NCI-H2196 treated with DMSO at 0.1 percent for 48 hours (cell line): ENCODE measurements around the gene CAPN10.
"Not testable (repeated sequence)": the region's sequence is repeated elsewhere in the genome, so short reads cannot be mapped to it uniquely, and the experiment has no call there.

ENCODE experiments used
- DNase-seq: peaks from one replicate; lab custom pipeline; 2025; ENCODE audit not compliant: unreplicated experiment; lab: John Stamatoyannopoulos, UW

The CAPN10 gene, protein sequence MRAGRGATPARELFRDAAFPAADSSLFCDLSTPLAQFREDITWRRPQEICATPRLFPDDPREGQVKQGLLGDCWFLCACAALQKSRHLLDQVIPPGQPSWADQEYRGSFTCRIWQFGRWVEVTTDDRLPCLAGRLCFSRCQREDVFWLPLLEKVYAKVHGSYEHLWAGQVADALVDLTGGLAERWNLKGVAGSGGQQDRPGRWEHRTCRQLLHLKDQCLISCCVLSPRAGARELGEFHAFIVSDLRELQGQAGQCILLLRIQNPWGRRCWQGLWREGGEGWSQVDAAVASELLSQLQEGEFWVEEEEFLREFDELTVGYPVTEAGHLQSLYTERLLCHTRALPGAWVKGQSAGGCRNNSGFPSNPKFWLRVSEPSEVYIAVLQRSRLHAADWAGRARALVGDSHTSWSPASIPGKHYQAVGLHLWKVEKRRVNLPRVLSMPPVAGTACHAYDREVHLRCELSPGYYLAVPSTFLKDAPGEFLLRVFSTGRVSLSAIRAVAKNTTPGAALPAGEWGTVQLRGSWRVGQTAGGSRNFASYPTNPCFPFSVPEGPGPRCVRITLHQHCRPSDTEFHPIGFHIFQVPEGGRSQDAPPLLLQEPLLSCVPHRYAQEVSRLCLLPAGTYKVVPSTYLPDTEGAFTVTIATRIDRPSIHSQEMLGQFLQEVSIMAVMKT

DNA sequence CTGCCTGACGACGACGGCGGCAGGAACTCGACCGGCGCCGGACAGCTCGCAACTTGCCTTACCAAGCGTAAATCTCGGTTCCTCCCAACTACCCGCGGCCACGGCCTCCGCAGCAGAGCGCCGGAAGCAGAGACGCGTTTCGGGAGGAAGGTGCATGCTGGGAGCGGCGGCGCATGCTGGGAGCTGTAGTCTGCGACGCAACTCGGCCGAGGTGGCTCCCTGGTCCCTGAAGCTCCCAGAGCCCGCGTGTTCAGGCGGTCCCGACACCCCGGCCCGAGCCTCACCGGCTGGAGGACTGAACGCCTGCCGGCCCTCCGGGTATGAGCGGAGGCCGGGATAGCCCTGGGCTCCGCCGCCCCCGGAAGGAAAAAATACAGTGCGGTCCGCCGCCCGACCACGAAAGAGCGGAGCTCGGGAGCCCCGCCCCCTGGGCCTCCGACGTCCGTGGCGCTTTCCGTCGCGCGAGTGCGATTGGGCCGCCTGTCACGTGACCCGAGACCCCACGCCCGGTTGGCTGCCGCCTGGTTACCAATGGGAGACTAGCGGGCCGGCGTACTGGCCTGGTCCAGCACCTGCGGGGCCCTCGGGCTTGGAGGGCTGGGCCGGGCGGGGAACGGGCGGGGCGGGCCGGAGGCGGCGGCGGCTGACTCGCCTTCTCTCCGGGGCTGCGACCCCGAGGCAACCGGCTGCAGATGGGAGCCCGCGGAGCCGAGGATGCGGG is at the start of gene CAPN10:
TSS of gene CAPN10 (plus strand) at position 537 of the 721 bp plus-strand sequence. CDS start at position 715, 178 bp downstream.
- peak; percentile 95 for DNase-seq

DNA sequence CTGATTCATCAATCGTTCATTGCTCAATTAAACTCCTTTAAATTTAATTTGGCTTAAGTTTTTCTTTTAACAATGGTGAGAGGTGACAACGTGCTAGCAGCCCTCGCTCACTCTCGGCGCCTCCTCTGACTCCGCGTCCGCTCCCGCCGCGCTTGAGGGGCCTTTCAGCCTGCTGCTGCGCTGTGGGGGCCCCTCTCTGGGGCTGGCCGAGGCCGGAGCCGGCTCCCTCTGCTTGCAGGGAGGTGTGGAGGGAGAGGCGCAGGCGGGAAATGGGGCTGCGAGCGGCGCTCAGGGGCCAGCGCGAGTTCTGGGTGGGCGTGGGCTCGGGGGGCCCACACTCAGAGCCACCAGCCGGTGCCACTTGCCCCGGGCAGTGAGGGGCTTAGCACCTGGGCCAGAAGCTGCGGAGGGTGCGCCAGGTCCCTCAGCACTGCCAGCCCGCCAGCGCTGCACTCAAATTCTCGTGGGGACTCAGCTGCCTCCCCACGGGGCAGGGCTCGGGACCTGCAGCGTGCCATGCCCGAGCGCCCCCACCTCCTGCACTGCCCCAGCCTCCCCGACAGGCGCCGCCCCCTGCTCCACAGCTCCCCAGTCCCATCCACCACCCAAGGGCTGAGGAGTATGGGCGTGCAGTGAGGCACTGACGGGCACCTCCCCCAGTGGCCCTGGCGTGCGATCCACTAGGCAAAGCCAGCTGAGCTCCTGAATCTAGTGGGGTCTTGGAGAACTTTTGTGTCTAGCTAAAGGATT is 48.3 kb upstream of the CAPN10 start:
- no peak for DNase-seq

DNA sequence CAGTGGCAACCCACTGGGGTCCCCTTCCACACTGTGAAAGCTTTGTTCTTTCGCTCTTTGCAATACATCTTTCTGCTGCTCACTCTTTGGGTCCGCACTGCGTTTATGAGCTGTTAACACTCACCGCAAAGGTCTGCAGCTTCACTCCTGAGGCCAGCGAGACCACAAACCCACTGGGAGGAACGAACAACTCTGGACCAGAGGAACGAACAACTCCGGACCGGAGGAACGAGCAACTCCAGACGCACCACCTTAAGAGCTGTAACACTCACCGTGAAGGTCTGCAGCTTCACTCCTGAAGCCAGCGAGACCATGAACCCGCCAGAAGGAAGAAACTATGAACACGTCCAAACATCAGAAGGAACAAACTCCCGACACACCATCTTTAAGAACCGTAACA is 47.4 kb upstream of the CAPN10 start:
- DNase-seq: not testable (repeated sequence)

DNA sequence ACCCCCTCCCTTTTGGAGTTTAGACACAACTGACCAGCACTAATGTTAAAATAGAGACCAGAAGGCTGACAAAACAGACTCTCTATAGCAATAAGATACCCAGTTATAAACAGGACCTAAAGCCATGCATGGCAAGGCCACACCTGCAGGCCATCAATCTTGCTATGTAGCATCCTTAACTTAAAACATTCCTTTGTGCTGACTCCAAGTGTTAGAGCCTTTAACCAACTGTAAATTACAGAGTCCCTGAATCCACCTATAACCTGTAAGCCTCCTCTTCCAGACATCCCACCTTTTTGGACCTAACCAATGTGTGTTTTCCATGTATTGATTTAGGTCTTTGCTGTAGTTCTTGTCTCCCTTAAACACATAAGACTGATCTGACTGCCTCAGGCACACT is 46.6 kb upstream of the CAPN10 start:
- DNase-seq: no peak

DNA sequence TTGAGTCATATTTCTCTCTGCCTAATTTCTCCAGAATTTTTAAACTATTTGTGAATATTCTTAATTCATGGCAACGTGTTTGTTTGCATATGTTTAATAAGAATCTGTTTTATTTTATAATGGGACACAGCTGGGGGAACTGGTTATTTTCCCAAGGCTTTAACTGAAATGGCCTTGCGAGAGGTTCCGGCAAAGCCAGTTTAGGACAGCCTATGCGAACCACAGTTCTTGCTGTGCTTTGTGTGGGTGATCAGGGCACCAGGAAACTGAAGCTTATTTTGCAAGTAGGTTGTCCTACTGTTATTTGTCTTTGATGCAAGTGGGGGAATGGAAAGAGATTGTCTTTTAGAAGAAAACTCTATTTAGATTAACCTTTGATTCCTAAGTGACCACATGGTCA is 35.2 kb upstream of the CAPN10 start:
- no peak for DNase-seq

DNA sequence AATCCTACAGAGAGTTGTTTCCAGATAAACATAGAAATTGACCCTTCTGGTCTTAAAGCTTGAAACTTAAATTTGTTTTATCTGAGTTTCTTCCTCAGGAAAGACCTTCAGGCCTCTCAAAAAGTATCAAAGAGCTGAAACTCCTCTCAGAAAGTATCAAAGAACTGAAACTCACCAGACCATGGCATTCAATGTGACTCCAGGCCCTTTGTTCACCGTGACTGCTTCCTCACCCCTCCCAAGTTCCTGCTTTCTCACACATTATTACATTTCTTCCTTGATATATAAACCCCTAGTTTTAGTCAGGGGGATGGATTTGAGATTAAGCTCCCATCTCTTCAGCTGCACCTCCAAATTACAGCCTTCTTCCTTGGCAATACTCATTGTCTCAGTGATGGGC is 34.7 kb upstream of the CAPN10 start:
- DNase-seq: no peak

DNA sequence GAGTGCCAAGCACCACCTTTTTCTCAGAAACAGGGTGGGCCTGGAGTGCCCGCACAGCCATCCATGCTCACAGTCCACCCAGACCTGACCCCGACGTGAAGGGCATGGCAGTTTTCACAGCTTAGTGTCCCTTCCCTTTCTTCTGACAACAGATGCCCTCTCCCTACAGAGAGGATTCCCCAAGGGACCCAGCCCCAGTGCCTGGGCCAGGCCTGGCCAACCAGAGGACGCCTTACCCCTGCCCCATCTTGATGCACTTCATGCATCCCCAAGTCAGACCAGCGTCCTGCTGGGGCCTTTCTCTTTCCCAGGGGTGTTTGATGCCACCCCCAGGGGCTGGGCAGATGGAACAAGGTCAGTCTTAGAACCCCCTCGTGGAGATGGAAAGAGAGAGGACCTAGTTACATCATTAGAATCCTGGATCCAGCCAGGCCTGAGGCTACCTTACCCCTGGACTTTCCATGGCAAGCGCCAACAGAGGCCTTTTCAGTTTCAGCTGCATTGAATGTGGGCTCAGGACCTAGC is 32.5 kb upstream of the CAPN10 start:
- DNase-seq: no peak

DNA sequence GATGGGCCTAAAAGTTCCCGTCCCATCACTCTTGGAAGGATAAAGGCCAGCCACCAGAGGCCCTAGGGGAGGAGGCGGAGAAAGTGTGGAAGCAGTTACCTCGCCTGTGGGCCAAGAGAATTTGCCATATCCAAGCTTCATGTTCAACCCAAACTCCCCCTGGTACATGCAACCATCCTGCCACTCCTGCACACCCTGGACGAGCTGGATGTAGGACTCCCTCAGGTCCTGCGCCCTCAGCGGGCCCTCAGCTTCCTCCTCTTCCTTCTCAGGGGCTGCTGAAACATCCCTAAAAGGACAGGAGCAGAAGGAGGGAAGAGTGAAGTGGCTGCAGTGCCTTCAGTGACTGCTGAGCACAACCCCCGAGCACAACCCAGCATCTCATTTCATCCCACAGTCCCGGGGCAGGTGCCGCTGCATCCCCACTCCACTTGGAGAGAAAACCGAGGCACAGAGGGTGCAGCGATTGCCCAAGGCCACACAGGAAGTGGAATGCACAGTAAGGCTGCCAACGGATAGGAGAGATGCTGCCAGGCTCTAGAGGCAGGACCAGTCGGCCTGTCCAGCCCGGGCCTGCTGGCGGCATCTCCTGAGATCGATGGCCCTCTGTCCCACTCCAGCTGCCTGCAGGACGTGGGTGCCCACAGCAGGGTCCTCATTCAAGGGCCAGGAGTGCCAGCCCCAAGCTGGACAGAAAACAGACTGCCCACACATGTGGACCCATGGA is 31.6 kb upstream of the CAPN10 start:
- no peak for DNase-seq

DNA sequence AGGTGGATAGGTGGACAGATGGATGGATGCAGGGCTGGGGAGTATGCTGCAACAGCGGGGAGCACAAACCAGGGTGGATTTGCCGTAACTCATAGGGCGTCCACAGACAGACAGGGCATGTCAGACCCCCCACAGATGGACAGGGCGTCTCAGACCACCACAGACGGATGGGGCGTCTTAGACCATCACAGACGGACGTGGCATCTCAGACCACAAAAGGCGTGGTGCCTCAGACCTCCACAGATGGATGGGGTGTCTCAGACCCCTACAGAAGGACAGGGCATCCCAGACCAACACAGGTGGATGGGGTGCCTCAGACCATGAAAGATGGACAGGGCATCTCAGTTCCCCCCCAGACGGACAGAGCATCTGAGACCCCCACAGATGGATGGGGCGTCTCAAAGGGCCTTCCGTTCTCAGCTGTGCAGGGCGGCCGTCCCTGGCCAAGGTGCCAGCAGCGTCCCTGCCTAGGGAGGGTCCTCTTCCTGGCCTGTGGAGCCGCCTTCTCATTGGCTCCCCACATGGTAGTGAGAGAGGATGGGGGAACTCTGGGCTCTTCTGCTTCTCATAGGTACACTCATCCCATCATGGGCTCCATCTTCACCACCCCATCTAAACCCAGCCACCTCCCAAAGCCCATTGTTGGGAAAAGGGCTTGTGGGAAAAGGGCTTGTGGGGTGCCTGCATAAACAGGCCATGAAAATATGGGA is 30.8 kb upstream of the CAPN10 start:
- DNase-seq: no peak

DNA sequence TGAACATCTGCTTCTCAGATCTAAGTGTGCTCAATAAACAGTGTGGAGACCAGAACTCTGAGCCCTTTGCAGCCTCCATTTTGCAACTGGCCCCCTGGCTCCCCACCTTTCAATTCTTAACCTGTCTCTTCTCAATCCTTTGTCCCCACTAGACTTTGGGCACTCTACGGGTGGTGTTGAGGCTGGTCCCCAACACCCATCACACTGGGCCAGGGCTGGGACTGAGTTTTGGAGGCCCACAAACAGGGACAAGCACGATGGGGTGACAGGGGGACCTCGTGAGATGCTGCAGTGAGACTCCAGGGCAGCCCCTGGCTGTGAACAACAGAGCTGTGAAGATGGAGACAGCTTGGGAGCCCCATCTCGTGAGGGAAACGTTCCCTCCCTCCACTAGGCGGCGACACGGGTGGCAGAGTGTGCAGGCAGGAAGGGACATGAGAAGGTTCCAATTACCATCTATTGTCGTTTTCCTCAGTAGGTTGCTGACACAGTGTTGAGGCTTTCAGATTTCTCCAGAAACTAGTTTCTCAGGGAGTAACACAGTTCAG is 29.9 kb upstream of the CAPN10 start:
- no peak for DNase-seq

DNA sequence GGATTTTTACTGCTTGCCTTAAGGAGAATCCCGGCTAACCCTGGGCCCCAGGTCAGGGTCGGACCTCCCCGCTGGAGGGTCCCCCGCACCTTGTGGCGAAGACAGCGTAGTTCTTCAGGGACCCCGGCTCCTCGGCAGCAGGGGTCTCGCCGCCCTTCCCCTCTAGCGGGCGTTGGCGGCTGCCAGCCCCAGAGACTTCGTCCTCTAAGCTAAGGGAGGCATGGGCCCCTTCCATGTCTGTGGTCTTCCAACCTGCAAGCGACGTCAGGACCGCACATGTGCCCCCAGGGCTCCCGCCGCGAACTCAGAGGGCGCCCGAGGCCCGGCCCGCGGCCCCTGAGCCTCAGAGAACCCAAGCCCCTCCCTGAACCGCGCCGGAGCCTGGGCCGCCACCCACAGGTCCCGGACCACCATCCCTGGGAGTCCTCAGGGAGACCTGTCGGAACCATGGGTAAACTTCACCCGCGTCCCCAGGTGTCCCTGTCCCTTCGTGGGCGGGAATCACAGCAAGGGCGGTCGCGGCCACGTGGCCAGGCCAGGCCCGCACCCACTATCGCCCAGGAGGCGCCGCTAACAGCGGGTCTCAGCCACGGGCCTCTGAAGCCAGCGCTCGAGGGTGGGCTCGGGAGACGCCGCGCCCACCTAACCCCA is 29.3 kb upstream of the CAPN10 start:
- DNase-seq: no peak

DNA sequence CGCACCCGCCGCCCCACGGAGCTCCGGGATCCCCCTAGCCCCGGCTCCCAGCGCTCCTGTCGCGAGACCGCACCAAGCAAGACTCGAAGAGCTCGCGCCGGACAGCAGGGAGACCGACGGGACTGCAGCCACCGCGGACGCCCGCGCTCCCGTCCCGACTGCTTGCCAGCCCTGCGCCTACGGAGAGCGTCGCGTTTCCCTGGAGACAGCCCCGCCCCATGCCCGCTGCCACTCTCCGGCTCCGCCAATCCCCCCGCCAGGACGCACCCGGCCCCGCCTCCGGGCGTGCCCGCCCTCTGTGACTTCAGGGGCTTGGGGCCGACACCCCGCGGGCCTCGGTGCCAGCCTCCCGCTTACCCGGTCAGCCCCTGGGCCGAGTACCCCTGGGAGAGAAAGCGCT is 28.7 kb upstream of the CAPN10 start, which contains the start of gene ANKMY1:
TSS of gene ANKMY1 (minus strand) at position 181 of the 400 bp plus-strand sequence. CDS start 653 bp downstream, outside the sequence.
- DNase-seq: no peak

DNA sequence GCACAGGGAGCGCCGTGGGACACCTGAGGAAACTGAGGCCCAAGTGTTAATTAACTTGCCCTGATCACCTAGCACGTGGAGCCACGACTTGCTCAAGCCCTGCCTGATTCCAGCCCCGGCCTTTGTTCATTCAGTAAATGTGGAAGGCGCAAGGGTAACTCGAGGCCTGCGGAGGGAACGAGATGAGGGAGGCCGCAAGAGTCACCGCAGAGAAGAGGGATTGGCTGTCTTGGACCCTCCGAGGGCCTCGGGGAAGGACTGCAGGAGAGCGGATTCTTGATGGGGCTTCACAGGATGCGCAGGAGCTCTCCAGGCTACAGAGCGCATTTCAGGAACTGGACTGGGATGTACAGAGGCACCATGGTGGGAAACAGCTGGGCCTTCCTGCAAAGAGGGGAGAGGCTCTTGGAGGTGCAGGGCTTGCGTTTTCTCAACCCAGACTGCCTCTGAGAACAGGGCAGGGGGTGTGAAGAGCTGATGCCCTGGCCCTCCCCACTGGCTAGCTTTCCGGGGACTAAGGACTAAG is 28.2 kb upstream of the CAPN10 start:
- DNase-seq: no peak

DNA sequence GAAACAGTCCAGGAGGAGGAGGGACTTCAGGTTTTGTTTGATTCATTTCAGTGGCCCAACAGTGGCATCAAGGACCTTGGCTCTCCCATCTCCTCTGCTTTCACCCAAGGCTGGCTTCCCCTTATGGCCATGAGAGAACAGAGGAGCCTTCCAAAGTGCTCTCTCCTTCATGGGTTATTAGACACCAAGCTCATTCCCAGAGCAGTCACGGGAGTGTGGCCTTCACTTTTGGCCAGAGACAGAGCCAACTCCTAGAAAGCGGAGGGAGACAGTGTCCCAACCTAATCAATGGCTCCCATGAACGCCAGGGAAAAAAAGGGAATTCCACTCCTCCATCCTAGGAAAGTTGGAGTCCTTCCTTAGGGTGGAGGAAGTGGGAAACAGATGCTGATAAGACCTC is 27.2 kb upstream of the CAPN10 start:
- DNase-seq: no peak

DNA sequence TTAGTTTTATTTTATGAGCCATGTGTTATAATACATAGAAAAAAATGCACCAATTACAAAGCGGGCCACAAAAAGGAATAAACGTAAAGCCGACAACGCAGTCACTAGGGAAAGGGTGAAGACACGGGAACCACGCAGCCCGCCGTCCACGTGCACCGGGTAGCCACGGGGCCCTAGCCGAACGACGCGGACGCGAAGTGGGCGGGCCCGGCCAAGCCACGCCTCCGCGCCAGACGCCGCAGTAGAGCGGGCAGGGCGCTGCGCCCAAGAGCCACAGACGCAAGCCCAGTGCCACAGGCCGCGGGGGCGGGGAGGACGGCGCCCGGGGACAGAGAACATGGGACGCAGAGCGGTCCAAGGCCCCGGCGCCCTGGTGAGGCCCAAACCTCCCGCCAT is 26.5 kb upstream of the CAPN10 start, which contains the start of gene DUSP28:
TSS of gene DUSP28 (plus strand) at position 274 of the 396 bp plus-strand sequence. CDS start 328 bp downstream, outside the sequence.
- peak; percentile 74 for DNase-seq

DNA sequence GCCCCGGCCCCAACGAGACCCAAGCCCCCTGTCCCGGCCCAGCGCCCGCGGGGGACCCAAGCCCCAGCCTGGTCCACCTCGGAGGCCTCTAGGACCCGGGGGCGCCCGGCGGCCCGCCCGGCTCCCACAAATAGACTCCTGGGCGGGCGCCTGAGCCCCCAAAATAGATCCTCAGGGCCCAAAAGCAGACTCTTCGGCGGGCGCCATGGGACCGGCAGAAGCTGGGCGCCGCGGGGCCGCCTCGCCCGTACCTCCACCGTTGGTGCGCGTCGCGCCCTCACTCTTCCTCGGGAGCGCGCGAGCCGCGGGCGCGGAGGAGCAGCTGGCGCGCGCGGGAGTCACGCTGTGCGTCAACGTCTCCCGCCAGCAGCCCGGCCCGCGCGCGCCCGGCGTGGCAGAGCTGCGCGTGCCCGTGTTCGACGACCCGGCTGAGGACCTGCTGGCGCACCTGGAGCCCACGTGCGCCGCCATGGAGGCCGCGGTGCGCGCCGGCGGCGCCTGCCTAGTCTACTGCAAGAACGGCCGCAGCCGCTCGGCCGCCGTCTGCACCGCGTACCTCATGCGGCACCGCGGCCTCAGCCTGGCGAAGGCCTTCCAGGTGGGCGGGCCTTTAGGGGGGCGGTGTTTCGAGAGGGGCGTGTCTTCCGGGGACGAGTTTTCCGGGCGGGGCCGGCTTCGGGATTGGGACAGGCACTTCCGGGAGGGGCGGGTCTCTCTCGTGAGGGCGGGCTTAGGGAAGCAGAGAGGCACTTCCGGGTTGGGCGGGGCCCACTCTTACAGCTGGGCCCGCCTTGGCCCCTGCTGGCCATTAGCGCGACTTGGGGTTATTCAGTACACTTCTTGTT is 25.8 kb upstream of the CAPN10 start:
- DNase-seq: peak; percentile 97

DNA sequence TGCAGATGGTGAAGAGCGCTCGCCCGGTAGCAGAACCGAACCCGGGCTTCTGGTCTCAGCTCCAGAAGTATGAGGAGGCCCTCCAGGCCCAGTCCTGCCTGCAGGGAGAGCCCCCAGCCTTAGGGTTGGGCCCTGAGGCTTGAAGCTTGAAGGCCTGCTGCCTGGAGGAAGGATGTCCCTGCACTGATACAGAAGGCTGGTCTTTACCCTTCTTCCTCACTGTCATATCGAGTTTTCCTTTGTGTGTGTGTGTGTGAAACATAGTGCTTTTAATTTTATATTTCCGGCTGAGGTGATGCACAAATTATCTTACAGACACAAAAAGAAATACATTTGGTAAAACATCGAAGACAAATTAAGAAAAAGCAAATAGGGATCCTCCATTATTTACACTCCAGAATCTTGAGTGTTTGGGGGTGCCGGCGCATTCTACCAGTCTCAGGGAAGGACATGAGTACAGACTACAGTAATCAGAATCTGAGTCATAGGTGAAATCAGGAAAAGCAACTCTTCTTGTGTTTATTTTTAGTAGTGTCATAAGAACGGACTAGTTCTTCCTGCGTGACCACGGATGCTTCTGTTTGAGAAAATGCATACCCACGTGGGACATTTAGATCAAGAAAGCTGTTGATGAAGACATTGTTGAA is 25.1 kb upstream of the CAPN10 start:
- DNase-seq: no peak
